Astrocyte of the spinal cord (primary cell): ENCODE data around the gene KAT6B.
A peak's percentile ranks its signal among the peaks of the same experiment; 100 is the strongest.
"Not testable (repeated sequence)": the region's sequence is repeated elsewhere in the genome, so short reads cannot be mapped to it uniquely, and the experiment has no call there.

ENCODE experiments used
- DNase-seq: peaks from one replicate; pipeline ENCODE4 v3.0.0; 2011; ENCODE audit warnings: low read depth, low spot score
- H3K4me3 ChIP-seq: 2 replicates; pipeline ENCODE4 v1.5.1; 2011; ENCODE audit warnings: low read depth, mild to moderate bottlenecking, low read length, moderate library complexity
- CTCF ChIP-seq: IDR thresholded peaks from 2 replicates; pipeline ENCODE4 v1.5.1; 2012; ENCODE audit warnings: low read depth, mild to moderate bottlenecking, low read length, inconsistent platforms
- in situ Hi-C: cut with HindIII; loops from 2 replicates; pipeline ENCODE4 v1.10.0; 2017; ENCODE audit warnings: low sequenced_read_pairs

The KAT6B gene

DNA sequence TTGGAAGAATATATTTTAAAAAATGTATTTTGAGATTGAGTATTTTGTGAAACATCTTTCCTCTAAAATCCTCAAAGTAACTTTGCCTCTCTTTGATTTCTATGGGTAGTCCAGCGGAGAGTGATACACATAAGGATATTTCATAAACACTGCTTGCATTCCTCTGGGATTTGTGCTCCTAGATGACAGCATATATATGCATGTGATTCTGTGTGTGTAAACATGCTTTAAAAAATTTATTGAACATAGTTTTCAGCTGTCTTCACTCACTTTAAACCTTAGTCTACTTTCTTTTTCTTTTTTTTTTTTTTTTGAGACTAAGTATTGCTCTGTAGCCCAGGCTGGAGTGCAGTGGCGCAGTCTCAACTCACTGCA lies 84.6 kb downstream of the KAT6B start:
- TF ChIP-seq CTCF = no peak
- in situ Hi-C loops = no loop called here
- no peak for DNase-seq
- H3K4me3 ChIP-seq = no peak overlapping the region

- in situ Hi-C loops = no loop called here
- TF ChIP-seq CTCF = no peak
- DNase-seq = no peak
- H3K4me3 ChIP-seq = no peak overlapping the region
These were observed 85.8 kb downstream of the KAT6B start for GRCh38 chr10:74912182-74912581.

DNA sequence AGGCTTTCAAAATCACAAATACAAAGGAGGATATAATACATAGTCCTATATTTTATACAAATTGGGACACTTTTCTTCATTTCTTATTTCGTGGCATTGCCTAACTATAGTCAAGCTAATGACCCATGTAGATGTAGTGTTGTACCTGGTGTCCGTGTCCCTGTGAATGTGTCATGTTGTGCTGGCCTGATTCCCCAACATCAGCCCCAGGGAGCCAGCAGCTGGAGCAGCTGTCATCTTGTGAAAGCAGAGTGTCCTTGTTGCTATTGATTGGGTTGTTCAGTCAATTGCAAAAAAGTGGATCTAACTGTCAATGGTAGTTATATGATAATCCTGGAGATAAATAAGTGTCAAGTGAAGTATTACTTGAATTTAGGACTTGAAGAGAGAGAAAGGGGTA lies 86.3 kb downstream of the KAT6B start:
- DNase-seq = no peak
- no peak overlapping the region for H3K4me3 ChIP-seq
- in situ Hi-C loops = no loop called here
- no peak for TF ChIP-seq CTCF

DNA sequence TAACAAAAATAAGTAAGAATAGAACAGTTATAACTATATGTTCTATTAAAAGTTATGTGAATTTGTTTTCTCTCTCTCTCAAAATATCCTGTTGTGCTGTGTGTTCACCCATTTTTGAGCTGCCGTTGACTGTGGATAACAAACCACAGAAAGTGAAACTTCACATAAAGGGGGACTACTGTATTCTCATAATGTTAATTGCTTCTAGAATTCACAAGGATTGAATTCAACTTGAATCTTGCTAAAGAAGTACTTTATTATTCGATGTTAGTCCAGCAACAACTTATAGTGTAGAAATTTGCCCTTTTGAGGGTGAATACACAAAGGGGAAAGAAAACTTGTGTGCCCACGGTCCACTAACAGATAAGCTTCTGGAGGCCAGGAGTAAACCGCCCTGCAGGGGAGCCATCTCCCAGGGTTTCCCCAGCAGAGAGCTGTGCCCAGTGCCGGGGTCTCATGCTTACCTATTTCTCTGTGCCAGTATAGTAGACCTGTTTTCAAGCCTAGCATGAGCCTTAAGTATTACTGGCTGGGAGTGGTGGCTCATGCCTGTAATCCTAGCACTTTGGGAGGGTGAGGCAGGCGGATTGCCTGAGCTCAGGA lies 87.1 kb downstream of the KAT6B start:
- TF ChIP-seq CTCF = no peak
- in situ Hi-C loops = no loop called here
- DNase-seq = no peak
- H3K4me3 ChIP-seq = no peak overlapping the region

DNA sequence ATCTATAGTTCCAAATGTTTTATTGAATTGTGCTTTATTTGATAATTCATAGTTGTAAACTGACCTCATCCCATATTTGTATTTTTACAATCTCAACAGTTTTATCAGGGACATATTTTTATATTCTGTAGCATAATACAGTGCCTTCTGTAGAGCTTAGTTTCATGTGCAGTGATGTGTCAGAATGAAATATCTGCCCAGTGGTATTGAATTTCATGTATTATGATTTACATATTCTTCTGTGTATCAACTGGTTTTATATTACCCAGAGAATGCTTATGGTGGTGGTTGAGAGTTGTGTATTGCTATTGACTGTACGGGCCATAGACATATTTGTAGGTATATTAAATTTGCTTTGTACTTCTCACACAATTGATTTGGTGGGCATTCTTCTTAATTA lies 89.9 kb downstream of the KAT6B start:
- no peak for DNase-seq
- H3K4me3 ChIP-seq = no peak overlapping the region
- TF ChIP-seq CTCF = no peak
- in situ Hi-C loops = no loop called here

- TF ChIP-seq CTCF = no peak
- no peak overlapping the region for H3K4me3 ChIP-seq
- peak; percentile 63 for DNase-seq
- in situ Hi-C loops = no loop called here
These were observed 91.2 kb downstream of the KAT6B start for GRCh38 chr10:74917481-74918077.

GRCh38 chr10:74919671-74920070 lies 93.3 kb downstream of the KAT6B start:
- TF ChIP-seq CTCF = no peak
- H3K4me3 ChIP-seq = no peak overlapping the region
- in situ Hi-C loops = no loop called here
- no peak for DNase-seq

- in situ Hi-C loops, H3K4me3 ChIP-seq, DNase-seq: not testable (repeated sequence)
These were observed 94.7 kb downstream of the KAT6B start for GRCh38 chr10:74921070-74921469.
